Astrocyte (in vitro differentiated cells and primary cell): Measurements from ENCODE around the gene MOB1B. TPM values are rescaled to one million over a fixed set of nuclear protein-coding genes. Genes with fewer than 3 reads are reported as not detected.
"Not testable (repeated sequence)": the region's sequence is repeated elsewhere in the genome, so short reads cannot be mapped to it uniquely, and the experiment has no call there.

Source experiments
- DNase-seq: peaks from one replicate; pipeline ENCODE4 v3.0.0-alpha.2; 2010; ENCODE audit warnings: low read depth
- FAIRE-seq: peaks from 2 replicates; lab custom pipeline; 2011; peaks lifted over from hg19 to GRCh38; lab: Jason Lieb, UNC
- H2AFZ ChIP-seq: 2 replicates; pipeline ENCODE4 v1.6.0; 2012; ENCODE audit warnings: low read depth, low read length, inconsistent platforms
- H3K27ac ChIP-seq: 2 replicates; pipeline ENCODE4 v1.5.1; 2011; ENCODE audit warnings: low read depth, low read length, inconsistent platforms
- H3K27me3 ChIP-seq: 2 replicates; pipeline ENCODE4 v1.6.0; 2011; ENCODE audit warnings: low read length, inconsistent platforms; ENCODE audit not compliant: insufficient read depth
- H3K36me3 ChIP-seq: 2 replicates; pipeline ENCODE4 v1.5.1; 2011; ENCODE audit warnings: low read length, inconsistent platforms; ENCODE audit not compliant: insufficient read depth
- H3K4me1 ChIP-seq: 2 replicates; pipeline ENCODE4 v1.5.1; 2011; ENCODE audit warnings: low read length, inconsistent platforms; ENCODE audit not compliant: insufficient read depth
- H3K4me2 ChIP-seq: 2 replicates; pipeline ENCODE4 v1.6.0; 2012; ENCODE audit warnings: low read length, inconsistent platforms
- H3K4me3 ChIP-seq: 2 replicates; pipeline ENCODE4 v1.5.1; 2011; ENCODE audit warnings: low read depth, mild to moderate bottlenecking, low read length, inconsistent platforms; ENCODE audit not compliant: insufficient read depth
- H3K79me2 ChIP-seq: 2 replicates; pipeline ENCODE4 v1.6.0; 2012; ENCODE audit warnings: mild to moderate bottlenecking, low read length, inconsistent platforms; ENCODE audit not compliant: insufficient read depth
- H3K9ac ChIP-seq: 2 replicates; pipeline ENCODE4 v1.6.0; 2012; ENCODE audit warnings: mild to moderate bottlenecking, low read length, inconsistent platforms
- H3K9me3 ChIP-seq: 2 replicates; pipeline ENCODE4 v1.5.1; 2012; ENCODE audit warnings: low read depth, mild to moderate bottlenecking, low read length, inconsistent platforms; ENCODE audit not compliant: insufficient read depth
- H4K20me1 ChIP-seq: 2 replicates; pipeline ENCODE4 v1.6.0; 2012; ENCODE audit warnings: low read length, inconsistent platforms; ENCODE audit not compliant: insufficient read depth
- H3K27ac Mint-ChIP-seq: one replicate; pipeline ENCODE4 v1.8.0; 2021; ENCODE audit warnings: mild to moderate bottlenecking, mixed read lengths; ENCODE audit not compliant: unreplicated experiment
- H3K27me3 Mint-ChIP-seq: one replicate; pipeline ENCODE4 v1.8.0; 2021; ENCODE audit warnings: low read depth, mixed read lengths; ENCODE audit not compliant: unreplicated experiment
- H3K36me3 Mint-ChIP-seq: one replicate; pipeline ENCODE4 v1.8.0; 2021; ENCODE audit warnings: low read depth, mixed read lengths; ENCODE audit not compliant: unreplicated experiment
- H3K4me1 Mint-ChIP-seq: one replicate; pipeline ENCODE4 v1.8.0; 2021; ENCODE audit warnings: low read depth, mixed read lengths; ENCODE audit not compliant: unreplicated experiment
- H3K4me3 Mint-ChIP-seq: one replicate; pipeline ENCODE4 v1.8.0; 2021; ENCODE audit warnings: mild to moderate bottlenecking, moderate library complexity, mixed read lengths; ENCODE audit not compliant: unreplicated experiment
- H3K9me3 Mint-ChIP-seq: one replicate; pipeline ENCODE4 v1.8.0; 2021; ENCODE audit warnings: mild to moderate bottlenecking, mixed read lengths; ENCODE audit not compliant: unreplicated experiment
- EZH2 ChIP-seq: IDR thresholded peaks from 2 replicates; pipeline ENCODE4 v1.6.1; 2012; ENCODE audit warnings: mild to moderate bottlenecking, low read length, inconsistent platforms; ENCODE audit not compliant: insufficient read depth
- total RNA-seq: library from RNA; stranded (reverse); gene quantifications from 2 replicates; pipeline ENCODE4 v1.2.1, GENCODE V29; 2021
- TF ChIP-seq, protein P1 (sequence below): IDR thresholded peaks from 2 replicates; pipeline ENCODE4 v1.5.1; 2011; ENCODE audit warnings: low read depth, mild to moderate bottlenecking, inconsistent platforms, low read length, moderate library complexity; ENCODE audit not compliant: insufficient read depth

Gene MOB1B
- total RNA-seq, 1 donor from 2014 or later = 40.6 TPM

DNA sequence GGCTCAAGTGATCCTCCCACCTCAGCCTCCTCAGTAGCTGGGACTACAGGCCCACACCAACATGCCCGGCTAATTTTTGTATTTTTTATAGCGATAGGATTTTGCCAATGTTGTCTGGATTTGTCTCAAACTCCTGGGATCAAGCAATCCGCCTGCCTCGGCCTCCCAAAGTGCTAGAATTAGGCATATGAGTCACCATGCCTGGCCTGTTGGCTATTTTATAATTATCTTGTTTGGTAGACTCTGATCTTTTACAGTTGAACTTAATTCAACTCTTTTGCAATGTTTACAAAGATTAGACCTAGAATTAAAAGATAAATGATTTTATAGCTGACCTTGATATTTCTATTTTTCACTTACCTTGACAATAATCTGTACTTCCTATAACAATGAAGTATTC is 109.3 kb downstream of the MOB1B start:
- TF ChIP-seq EZH2 = no peak
- TF ChIP-seq, protein P1, sequence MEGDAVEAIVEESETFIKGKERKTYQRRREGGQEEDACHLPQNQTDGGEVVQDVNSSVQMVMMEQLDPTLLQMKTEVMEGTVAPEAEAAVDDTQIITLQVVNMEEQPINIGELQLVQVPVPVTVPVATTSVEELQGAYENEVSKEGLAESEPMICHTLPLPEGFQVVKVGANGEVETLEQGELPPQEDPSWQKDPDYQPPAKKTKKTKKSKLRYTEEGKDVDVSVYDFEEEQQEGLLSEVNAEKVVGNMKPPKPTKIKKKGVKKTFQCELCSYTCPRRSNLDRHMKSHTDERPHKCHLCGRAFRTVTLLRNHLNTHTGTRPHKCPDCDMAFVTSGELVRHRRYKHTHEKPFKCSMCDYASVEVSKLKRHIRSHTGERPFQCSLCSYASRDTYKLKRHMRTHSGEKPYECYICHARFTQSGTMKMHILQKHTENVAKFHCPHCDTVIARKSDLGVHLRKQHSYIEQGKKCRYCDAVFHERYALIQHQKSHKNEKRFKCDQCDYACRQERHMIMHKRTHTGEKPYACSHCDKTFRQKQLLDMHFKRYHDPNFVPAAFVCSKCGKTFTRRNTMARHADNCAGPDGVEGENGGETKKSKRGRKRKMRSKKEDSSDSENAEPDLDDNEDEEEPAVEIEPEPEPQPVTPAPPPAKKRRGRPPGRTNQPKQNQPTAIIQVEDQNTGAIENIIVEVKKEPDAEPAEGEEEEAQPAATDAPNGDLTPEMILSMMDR = no peak
- Histone ChIP-seq H3K27ac (no peak overlapping the region), H3K4me3 (no peak overlapping the region), H4K20me1 (no peaks in the 10 kb centered on the region), H2AFZ (no peak overlapping the region), H3K9me3 (no peaks in the 10 kb centered on the region), H3K79me2 (peaks cover 42% of the 10 kb centered on the region), H3K27me3 (no peaks in the 10 kb centered on the region), H3K36me3 (no peaks in the 10 kb centered on the region), H3K9ac (no peak overlapping the region), H3K4me1 (peaks cover 18% of the 10 kb centered on the region), H3K4me2 (no peak overlapping the region)
- H3K36me3 Mint-ChIP-seq = peaks cover 4% of the 10 kb centered on the region
- FAIRE-seq (no peak), DNase-seq (no peak)
- H3K4me1 Mint-ChIP-seq = peaks cover 14% of the 10 kb centered on the region
- no peaks in the 10 kb centered on the region for H3K27me3 Mint-ChIP-seq
- H3K9me3 Mint-ChIP-seq = peaks cover 3% of the 10 kb centered on the region
- no peak overlapping the region for H3K4me3 Mint-ChIP-seq
- H3K27ac Mint-ChIP-seq = no peak overlapping the region

DNA sequence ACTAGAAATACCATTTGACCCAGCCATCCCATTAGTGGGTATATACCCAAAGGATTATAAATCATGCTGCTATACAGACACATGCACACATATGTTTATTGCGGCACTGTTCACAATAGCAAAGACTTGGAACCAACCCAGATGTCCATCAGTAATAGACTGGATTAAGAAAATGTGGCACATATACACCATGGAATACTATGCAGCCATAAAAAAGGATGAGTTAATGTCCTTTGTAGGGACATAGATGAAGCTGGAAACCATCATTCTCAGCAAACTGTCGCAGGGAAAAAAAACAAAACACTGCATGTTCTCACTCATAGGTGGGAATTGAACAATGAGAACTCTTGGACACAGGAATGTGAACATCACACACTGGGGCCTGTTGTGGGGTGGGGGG is 115.2 kb downstream of the MOB1B start:
- H4K20me1 ChIP-seq, H3K4me2 ChIP-seq, H3K4me3 Mint-ChIP-seq, H2AFZ ChIP-seq, H3K27me3 Mint-ChIP-seq, FAIRE-seq, DNase-seq, H3K27ac Mint-ChIP-seq, H3K4me1 ChIP-seq, H3K9ac ChIP-seq, H3K27ac ChIP-seq, H3K36me3 ChIP-seq, H3K27me3 ChIP-seq, H3K79me2 ChIP-seq, H3K36me3 Mint-ChIP-seq, H3K4me3 ChIP-seq, H3K4me1 Mint-ChIP-seq, H3K9me3 ChIP-seq, H3K9me3 Mint-ChIP-seq: not testable (repeated sequence)

DNA sequence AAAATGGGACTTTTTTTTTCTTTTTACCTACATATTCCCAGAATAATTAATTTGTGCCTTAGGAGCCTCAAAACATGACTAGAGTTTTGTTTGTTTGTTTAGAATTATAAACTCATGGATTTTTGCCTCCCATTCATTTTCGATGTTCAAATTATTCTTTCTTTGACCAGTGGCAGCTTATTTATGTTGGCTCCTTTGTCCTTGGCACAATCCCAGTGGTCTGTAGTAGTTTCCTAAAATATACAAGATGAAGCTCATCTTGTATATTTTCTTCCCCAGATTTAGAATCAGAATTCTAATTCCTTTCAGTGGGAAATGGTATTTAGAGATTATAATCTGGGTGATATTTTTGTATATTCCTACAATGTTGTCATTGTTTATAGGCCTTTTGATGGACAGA is 118.4 kb downstream of the MOB1B start:
- no peaks in the 10 kb centered on the region for H3K9me3 Mint-ChIP-seq
- no peaks in the 10 kb centered on the region for H3K27me3 Mint-ChIP-seq
- H3K4me3 Mint-ChIP-seq = no peak overlapping the region
- Histone ChIP-seq H3K9ac (no peak overlapping the region), H2AFZ (no peak overlapping the region), H3K27me3 (no peaks in the 10 kb centered on the region), H3K9me3 (no peaks in the 10 kb centered on the region), H3K4me3 (no peak overlapping the region), H3K4me2 (no peak overlapping the region), H3K79me2 (peaks cover 7% of the 10 kb centered on the region), H3K36me3 (no peaks in the 10 kb centered on the region), H4K20me1 (no peaks in the 10 kb centered on the region), H3K27ac (no peak overlapping the region), H3K4me1 (peaks cover 5% of the 10 kb centered on the region)
- H3K27ac Mint-ChIP-seq = no peak overlapping the region
- DNase-seq (peak; percentile 12), FAIRE-seq (no peak)
- H3K4me1 Mint-ChIP-seq = peaks cover 3% of the 10 kb centered on the region
- TF ChIP-seq, protein P1 = no peak
- no peak for TF ChIP-seq EZH2
- no peaks in the 10 kb centered on the region for H3K36me3 Mint-ChIP-seq
